ENCODE measurements around the gene ATG2B.

Gene ATG2B

GRCh38 chr14:96271421-96271762, 91.7 kb downstream of the ATG2B start:
- DNase-seq (ENCODE audit: low read depth in 4 of 4, low spot score in 1 of 4): no peak

DNA sequence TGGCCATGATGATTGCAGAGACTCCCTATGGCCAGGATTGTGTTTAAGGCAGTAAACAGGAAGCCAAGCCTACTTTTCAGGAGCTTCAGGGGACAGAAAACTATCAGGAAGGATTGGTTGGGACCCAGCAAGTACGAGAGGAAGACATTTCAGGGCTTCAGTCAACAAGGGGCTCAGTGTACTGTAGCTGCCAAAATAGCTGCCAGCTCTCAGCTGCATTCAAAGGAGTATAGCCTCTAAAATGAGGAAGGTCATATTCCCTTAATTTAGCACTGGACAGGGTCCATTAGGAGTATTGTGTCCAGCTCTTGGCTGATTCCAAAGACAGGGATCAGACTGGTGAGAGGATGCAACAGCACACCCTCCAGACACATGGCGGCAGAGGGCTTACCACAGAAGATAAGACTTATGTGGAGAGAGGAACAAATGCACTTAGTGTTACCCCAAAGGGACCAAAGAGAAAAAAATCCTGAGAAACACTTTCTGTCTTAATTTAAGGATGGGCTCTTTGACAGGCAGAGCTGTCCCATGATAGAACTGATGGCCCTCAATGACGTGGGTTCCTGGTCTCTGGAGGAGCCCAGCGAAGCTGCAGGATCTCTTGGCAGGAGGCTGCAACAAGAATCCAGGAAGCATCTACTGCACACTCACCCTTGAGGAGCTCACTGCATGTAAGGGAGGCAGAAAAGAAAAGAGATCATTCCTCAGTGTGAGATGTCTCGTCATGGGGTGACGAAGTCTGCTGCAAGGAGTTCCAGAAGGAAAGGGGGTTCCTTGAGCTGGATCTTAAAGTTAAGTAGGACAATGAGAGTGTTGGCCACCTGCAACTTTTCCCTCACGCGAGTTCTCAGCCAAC, 92.3 kb downstream of the ATG2B start:
- no peak for DNase-seq (ENCODE audit: low read depth in 4 of 4, low spot score in 1 of 4)

DNA sequence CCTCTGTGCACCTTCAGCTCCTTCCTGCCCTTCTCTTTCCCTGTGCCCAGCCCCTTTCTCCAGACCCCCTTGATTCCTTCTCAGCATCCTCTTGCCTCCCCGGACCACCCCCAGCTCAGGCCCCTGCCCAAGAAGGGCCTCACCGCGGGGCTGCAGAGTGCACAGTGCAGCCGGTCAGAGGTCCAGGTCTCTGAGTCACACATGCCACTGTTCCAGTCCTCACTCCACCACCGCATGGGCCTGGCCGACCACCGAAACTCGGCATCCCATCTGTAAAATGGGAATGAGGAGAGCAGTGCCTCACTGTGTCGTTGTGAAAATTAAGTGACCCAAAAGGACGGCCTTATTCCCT, 93.8 kb downstream of the ATG2B start:
- no peak for DNase-seq (ENCODE audit: low read depth in 4 of 4, low spot score in 1 of 4)

GRCh38 chr14:96268431-96269358, 94.4 kb downstream of the ATG2B start:
- DNase-seq (ENCODE audit: low read depth in 4 of 4, low spot score in 1 of 4): no peak

DNA sequence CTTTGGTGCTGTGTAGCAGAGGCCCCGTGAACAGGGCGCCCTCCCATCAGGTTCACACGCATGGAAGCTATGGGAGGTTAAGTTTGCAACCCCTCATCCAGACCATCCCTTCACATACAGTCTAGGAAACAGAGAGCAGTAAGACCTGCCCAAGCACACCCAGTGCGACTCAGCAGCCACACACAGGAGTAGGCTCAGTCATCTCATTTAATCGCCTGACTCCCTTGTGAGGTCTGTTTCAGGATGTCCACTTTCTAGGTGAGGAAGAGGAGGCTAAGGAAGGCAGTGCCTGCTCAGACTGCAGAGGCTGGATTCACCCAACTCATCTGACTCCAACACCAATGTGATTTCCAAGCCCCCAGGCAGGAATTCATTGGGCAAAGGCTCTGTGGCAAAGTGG, 95.2 kb downstream of the ATG2B start:
- DNase-seq (ENCODE audit: low read depth in 4 of 4, low spot score in 1 of 4): no peak

GRCh38 chr14:96267336-96267735, 95.8 kb downstream of the ATG2B start:
- DNase-seq (ENCODE audit: low read depth in 4 of 4, low spot score in 1 of 4): no peak

DNA sequence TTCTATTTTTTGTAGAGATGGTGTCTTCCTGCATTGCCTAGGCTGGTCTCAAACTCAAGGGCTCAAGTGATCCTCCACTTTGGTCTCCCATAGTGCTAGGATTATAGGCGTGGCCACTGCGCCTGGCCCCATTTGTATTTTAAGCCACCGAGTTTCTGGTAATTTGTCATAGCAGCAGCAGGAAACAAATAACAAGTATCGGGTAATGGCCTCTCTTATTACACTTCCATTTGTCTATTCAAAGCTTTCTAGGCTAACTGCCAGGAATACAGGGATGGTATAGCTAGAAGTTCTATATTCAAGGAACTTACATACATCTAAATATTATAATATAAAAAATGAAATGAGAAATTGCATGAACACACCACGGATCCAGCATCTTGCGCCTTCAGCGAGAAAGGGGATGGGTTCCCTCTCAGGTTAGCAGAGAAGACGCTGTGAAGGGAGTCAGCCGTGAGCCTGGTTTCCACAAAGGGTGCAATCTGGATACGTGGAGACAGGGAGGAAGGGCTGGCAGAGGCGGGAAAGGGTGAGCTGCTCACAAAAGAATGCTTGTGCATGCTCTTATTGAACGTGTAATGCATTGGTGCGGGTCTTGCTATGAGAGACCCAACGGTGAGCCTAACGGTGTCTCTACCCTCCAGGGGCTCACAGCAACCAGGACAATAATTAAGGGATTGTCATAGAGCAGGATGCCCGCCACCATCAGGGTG, 97.6 kb downstream of the ATG2B start:
- DNase-seq (ENCODE audit: low read depth in 4 of 4, low spot score in 1 of 4): no peak

- DNase-seq (ENCODE audit: low read depth in 4 of 4, low spot score in 1 of 4): no peak
Observed at GRCh38 chr14:96264853-96265252, 98.3 kb downstream of the ATG2B start.

DNA sequence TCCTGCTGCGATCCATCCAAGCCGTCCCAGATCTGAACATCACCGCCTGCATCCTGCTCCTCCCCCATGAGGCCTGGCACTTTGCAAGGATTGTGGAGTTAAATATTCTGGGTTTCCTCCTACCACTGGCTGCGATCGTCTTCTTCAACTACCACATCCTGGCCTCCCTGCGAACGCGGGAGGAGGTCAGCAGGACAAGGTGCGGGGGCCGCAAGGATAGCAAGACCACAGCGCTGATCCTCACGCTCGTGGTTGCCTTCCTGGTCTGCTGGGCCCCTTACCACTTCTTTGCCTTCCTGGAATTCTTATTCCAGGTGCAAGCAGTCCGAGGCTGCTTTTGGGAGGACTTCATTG, 99.0 kb downstream of the ATG2B start:
- no peak for DNase-seq (ENCODE audit: low read depth in 4 of 4, low spot score in 1 of 4)

- no peak for DNase-seq (ENCODE audit: low read depth in 4 of 4, low spot score in 1 of 4)
Observed at GRCh38 chr14:96263347-96264199, 99.6 kb downstream of the ATG2B start.

DNA sequence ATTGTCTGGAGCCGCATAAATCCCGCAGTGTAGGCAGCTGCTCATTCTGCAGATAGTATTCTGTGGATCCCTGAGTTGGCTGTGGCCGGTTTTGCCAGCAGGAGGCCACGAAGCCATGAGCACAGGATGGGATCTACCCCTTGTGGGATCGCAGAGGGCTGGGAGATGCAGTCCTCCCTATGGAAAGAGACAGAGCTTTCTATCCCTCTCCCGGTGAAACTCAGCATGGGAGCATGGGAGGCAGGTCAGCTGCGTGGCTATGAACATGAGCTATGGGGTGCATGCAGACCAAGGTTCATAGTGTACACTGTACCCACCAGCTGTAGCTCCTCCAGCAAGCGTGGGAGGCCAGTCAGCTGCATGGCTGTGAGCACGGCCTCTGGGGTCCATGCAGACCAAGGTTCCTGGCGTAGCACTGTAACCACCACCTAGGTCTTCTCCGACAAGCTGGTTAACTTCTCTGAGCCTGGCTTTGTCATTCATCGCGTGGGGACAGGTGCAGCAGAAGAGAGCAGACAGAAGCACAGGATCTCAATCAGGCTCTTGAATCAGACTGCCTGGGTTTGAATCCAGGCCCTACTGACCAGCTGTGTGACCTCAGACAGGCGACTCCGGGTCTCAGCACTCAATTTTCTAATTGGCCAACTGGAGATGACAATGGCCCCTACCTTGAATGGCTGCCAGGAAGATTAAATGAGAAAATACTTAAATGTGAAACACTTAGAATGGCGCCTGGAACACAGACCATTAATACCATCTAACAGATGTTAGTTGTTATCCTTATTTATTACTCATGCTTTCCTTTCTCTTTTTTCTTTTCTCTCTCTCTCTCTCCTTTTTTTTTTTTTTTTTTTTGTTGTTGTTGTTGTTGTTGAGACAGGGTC, 101.1 kb downstream of the ATG2B start:
- no peak for DNase-seq (ENCODE audit: low read depth in 4 of 4, low spot score in 1 of 4)

DNA sequence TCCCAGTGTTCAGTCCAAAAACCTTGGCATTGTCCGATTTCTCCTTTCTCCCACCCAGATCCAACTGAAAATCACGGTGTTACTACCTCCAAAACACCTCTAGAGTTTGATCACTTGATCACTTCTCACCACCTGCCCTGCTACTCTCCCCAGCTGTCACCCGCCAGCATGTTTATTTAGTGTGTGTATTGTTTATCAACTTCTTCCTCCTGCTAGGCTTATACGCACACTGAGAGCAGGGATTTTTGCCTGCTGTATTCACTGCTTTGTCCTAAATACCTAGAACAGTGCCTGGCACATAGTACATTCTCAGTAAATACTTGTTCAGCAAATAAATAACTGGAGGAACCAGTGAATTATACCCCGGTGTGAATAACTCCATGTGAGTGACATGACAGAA, 102.1 kb downstream of the ATG2B start:
- no peak for DNase-seq (ENCODE audit: low read depth in 4 of 4, low spot score in 1 of 4)

DNA sequence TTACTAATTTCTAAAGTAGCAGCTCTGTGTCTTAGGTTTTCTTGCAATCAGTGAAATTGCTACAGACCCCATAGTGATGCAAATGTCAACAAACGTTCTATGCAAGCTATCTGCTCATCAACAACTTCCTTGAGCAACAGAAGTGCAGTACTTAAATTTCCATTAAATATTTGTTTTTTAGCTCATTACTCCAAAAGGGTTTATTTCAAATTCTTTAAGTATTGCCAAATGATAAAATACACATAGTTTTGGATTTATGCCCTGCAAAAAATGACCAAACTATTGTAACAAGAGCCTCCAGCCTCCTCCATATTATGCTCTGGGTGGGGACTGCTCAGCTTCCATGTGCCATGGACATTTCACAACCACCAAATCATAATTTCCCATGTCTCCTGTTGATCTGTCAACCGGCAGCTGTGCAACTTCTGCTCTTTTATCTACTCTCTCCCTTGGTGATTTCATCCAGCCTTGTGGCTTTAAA, 102.8 kb downstream of the ATG2B start:
- no peak for DNase-seq (ENCODE audit: low read depth in 4 of 4, low spot score in 1 of 4)

DNA sequence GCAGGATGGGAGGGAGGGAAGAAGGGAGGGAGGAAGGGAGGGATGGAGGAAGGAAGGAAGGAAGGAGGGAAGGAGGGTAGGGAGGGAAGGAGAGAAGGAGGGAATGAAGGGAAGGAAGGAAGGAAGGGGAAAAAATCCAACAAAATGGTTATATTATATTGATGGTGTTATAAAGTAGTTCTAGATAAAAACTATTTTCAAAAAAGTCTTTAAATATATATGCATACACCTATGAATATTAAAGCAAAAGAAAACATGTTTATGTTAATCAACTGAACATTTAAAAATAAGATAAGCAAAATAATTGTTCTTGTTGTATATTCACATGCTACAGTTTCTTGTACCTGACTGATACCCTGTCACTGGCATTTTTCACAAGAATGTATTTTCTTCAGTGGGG, 105.2 kb downstream of the ATG2B start:
- DNase-seq (ENCODE audit: low read depth in 4 of 4, low spot score in 1 of 4): no peak

GRCh38 chr14:96257056-96257455, 106.1 kb downstream of the ATG2B start:
- DNase-seq (ENCODE audit: low read depth in 4 of 4, low spot score in 1 of 4): no peak

GRCh38 chr14:96256407-96256806, 106.7 kb downstream of the ATG2B start:
- no peak for DNase-seq (ENCODE audit: low read depth in 4 of 4, low spot score in 1 of 4)

DNA sequence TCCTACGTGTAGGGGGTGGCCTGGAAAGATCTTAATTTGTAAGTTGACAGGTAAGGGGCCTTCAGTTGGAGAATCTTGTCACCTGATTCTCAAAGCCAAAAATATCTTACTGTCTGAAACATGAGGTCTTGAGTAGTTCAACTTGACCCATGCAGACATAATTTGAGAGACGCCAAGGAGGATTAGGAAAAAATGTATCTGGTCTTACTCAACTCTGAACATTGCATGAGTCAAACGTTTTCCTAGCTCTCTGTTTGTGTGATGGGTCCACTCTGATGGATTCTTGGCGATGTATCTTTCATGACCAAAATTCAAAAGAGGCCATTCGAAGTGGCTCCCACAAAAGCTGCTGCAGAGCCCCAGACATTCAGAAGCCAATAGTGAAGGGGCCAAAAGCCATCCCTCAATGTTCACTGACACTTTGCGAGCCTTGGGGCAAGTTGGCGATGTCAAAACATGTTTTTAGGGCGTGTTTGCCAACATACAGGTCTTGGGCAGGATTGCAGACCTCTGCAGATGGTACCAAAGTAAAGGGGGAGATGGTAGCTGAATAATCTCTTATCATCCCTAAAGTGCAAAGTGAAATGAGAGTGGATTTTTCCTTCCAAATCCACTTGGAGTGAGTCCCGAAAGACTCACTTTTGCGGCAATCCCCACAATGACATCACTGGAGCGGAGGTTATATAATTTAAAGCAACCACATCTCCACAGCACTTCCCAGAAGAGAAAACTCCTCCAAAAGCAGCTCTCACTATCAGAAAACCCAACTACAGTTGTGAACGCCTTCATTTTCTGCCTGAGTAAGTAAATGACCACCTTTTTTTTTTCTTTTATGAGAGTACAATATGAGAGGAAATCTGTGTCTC, 107.4 kb downstream of the ATG2B start, which contains the start of gene BDKRB1:
TSS of gene BDKRB1 (plus strand) at position 710 of the 866 bp plus-strand sequence. CDS start 7,473 bp downstream, outside the sequence.
- DNase-seq (ENCODE audit: low read depth in 4 of 4, low spot score in 1 of 4): no peak

- no peak for DNase-seq (ENCODE audit: low read depth in 4 of 4, low spot score in 1 of 4)
Observed at GRCh38 chr14:96254687-96255086, 108.5 kb downstream of the ATG2B start.

Data from stimulated activated CD4-positive, alpha-beta T cell treated with anti-CD3 and anti-CD28 coated beads, Interleukin-1b, Interleukin-23, amount 100 ng/mL, for 24 hours (primary cell).